Measurements from ENCODE around the gene CIT. TPM values are rescaled to one million over a fixed set of nuclear protein-coding genes. Genes with fewer than 3 reads are reported as not detected.

Gene CIT
- total and polyA plus RNA-seq, 4 donors = 0.31 to 24.7 (median 1.8) TPM

DNA sequence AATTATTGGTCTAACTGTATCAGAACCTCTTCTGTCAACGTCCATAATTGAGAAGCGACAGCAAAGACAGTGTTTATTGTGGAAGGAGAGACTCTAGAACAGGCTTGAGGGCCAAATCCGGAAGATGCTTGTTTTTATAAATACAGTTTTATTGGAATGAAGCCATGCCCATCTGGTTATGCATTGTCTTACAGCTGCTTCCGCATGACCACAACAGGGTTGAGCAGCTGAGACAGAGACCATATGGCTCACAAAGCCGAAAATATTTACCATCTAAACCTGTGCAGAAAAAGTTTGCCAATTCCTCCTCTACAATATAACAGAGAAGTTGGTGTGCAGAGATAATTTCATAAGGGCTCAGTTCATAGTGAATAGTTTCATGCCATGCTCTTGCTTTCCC lies 184.7 kb downstream of the CIT start:
- DNase-seq (ENCODE audit: low spot score) = no peak
- 81% methylated on average over 5 of the region's 5 CpGs for WGBS
- no peak for TF ChIP-seq JUND (IDR thresholded peaks at IDR 0.05)
- TF ChIP-seq HNF4G (IDR thresholded peaks at IDR 0.05) = no peak
- no peak for TF ChIP-seq TAF1 (conservative IDR thresholded peaks at IDR 0.05)
- TF ChIP-seq RXRA (IDR thresholded peaks at IDR 0.05) = no peak
- no peak for TF ChIP-seq EGR1 (IDR thresholded peaks at IDR 0.05; ENCODE audit: low read depth in 2 of 2)
- TF ChIP-seq HNF4A (conservative IDR thresholded peaks at IDR 0.05) = no peak
- H3K36me3 ChIP-seq (ENCODE audit: control insufficient read depth in 4 of 4, insufficient read depth in 3 of 4, low read depth in 1 of 4, low read length in 3 of 4) = no peaks in the 10 kb centered on the region
- H3K9me3 ChIP-seq (ENCODE audit: control insufficient read depth in 4 of 4, low read length in 3 of 4) = no peaks in the 10 kb centered on the region
- H3K9ac ChIP-seq (ENCODE audit: low read depth in 1 of 2, low read length in 2 of 2) = no peak overlapping the region
- no peak overlapping the region for H3K4me3 ChIP-seq (ENCODE audit: low read depth in 1 of 3, low read length in 3 of 3)
- no peaks in the 10 kb centered on the region for H3K27me3 ChIP-seq (ENCODE audit: control insufficient read depth in 4 of 4, insufficient read depth in 4 of 4, low read length in 3 of 4)
- no peak overlapping the region for H3K27ac ChIP-seq (ENCODE audit: low read depth in 1 of 2, low read length in 2 of 2)
- peaks cover 0 to 9% (median 0%) of the 10 kb centered on the region in 4 donors for H3K4me1 ChIP-seq (ENCODE audit: control insufficient read depth in 4 of 4, insufficient read depth in 4 of 4, low read length in 3 of 4)

DNA sequence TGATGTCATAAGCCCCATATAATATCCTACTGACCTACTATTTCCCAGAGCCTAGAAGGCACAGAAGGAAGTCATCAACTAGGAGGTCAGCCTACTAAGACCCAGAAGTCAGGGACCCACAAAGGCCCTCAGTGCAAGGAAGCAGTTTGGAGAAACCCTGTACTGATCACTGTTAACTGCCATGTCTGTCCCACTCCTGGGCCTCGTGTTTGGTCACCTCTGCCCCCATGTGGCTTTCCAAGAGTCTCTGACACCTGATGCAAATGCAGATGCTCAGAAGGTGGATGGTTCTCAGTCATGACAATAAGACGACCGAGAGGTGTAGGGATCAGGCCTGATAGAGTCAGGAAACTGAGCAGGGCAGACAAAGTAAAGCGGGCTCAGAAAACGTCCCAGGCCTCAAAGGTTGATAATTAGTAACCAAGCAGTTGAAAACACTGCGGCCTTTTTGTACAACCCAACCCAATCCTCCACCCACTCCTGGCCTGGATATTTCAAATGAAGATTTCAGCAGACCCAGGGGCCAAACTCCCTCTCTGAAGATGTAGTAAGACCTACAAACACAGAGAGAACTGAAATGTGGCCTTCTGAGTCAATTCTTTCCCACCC lies 185.8 kb downstream of the CIT start:
- H3K9me3 ChIP-seq (ENCODE audit: control insufficient read depth in 4 of 4, low read length in 3 of 4) = no peaks in the 10 kb centered on the region
- H3K4me1 ChIP-seq (ENCODE audit: control insufficient read depth in 4 of 4, insufficient read depth in 4 of 4, low read length in 3 of 4) = peaks cover 0 to 16% (median 4%) of the 10 kb centered on the region in 4 donors
- peak overlapping the region in 1 of 2 donors; percentile 78 for H3K27ac ChIP-seq (ENCODE audit: low read depth in 1 of 2, low read length in 2 of 2)
- H3K4me3 ChIP-seq (ENCODE audit: low read depth in 1 of 3, low read length in 3 of 3) = no peak overlapping the region
- no peaks in the 10 kb centered on the region for H3K27me3 ChIP-seq (ENCODE audit: control insufficient read depth in 4 of 4, insufficient read depth in 4 of 4, low read length in 3 of 4)
- no peaks in the 10 kb centered on the region for H3K36me3 ChIP-seq (ENCODE audit: control insufficient read depth in 4 of 4, insufficient read depth in 3 of 4, low read depth in 1 of 4, low read length in 3 of 4)
- no peak overlapping the region for H3K9ac ChIP-seq (ENCODE audit: low read depth in 1 of 2, low read length in 2 of 2)
- no peak for DNase-seq (ENCODE audit: low spot score)
- WGBS = 56% methylated on average over 6 of the region's 6 CpGs
- TF ChIP-seq YY1 (IDR thresholded peaks at IDR 0.05) (no peak), RXRA (IDR thresholded peaks at IDR 0.05) (peak in 1 of 2 donors; percentile 33), SP1 (IDR thresholded peaks at IDR 0.05) (peak; percentile 56), HNF4G (IDR thresholded peaks at IDR 0.05) (no peak), EGR1 (IDR thresholded peaks at IDR 0.05; ENCODE audit: low read depth in 2 of 2) (no peak), CTCF (IDR thresholded peaks at IDR 0.05; ENCODE audit: low read depth, low read length, missing input control) (no peak), NR2F2 (IDR thresholded peaks at IDR 0.05) (no peak), FOXA1 (IDR thresholded peaks at IDR 0.05) (no peak), JUND (IDR thresholded peaks at IDR 0.05) (no peak), GABPA (IDR thresholded peaks at IDR 0.05 in 1 of 2, conservative IDR thresholded peaks at IDR 0.05 in 1 of 2) (no peak), MAX (IDR thresholded peaks at IDR 0.05) (peak; percentile 30), HNF4A (conservative IDR thresholded peaks at IDR 0.05) (peak; percentile 46 to 51), TAF1 (conservative IDR thresholded peaks at IDR 0.05) (no peak), RAD21 (IDR thresholded peaks at IDR 0.05) (no peak), FOXA2 (IDR thresholded peaks at IDR 0.05) (no peak)
- TF ChIP-seq, protein P1, sequence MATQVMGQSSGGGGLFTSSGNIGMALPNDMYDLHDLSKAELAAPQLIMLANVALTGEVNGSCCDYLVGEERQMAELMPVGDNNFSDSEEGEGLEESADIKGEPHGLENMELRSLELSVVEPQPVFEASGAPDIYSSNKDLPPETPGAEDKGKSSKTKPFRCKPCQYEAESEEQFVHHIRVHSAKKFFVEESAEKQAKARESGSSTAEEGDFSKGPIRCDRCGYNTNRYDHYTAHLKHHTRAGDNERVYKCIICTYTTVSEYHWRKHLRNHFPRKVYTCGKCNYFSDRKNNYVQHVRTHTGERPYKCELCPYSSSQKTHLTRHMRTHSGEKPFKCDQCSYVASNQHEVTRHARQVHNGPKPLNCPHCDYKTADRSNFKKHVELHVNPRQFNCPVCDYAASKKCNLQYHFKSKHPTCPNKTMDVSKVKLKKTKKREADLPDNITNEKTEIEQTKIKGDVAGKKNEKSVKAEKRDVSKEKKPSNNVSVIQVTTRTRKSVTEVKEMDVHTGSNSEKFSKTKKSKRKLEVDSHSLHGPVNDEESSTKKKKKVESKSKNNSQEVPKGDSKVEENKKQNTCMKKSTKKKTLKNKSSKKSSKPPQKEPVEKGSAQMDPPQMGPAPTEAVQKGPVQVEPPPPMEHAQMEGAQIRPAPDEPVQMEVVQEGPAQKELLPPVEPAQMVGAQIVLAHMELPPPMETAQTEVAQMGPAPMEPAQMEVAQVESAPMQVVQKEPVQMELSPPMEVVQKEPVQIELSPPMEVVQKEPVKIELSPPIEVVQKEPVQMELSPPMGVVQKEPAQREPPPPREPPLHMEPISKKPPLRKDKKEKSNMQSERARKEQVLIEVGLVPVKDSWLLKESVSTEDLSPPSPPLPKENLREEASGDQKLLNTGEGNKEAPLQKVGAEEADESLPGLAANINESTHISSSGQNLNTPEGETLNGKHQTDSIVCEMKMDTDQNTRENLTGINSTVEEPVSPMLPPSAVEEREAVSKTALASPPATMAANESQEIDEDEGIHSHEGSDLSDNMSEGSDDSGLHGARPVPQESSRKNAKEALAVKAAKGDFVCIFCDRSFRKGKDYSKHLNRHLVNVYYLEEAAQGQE (IDR thresholded peaks at IDR 0.05) = no peak
- TF ChIP-seq, protein P2, sequence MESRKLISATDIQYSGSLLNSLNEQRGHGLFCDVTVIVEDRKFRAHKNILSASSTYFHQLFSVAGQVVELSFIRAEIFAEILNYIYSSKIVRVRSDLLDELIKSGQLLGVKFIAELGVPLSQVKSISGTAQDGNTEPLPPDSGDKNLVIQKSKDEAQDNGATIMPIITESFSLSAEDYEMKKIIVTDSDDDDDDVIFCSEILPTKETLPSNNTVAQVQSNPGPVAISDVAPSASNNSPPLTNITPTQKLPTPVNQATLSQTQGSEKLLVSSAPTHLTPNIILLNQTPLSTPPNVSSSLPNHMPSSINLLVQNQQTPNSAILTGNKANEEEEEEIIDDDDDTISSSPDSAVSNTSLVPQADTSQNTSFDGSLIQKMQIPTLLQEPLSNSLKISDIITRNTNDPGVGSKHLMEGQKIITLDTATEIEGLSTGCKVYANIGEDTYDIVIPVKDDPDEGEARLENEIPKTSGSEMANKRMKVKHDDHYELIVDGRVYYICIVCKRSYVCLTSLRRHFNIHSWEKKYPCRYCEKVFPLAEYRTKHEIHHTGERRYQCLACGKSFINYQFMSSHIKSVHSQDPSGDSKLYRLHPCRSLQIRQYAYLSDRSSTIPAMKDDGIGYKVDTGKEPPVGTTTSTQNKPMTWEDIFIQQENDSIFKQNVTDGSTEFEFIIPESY (IDR thresholded peaks at IDR 0.05) = no peak
- TF ChIP-seq, protein P3, sequence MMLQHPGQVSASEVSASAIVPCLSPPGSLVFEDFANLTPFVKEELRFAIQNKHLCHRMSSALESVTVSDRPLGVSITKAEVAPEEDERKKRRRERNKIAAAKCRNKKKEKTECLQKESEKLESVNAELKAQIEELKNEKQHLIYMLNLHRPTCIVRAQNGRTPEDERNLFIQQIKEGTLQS (IDR thresholded peaks at IDR 0.05) = no peak
